ENCODE data around the gene C4orf50.

The C4orf50 gene

DNA sequence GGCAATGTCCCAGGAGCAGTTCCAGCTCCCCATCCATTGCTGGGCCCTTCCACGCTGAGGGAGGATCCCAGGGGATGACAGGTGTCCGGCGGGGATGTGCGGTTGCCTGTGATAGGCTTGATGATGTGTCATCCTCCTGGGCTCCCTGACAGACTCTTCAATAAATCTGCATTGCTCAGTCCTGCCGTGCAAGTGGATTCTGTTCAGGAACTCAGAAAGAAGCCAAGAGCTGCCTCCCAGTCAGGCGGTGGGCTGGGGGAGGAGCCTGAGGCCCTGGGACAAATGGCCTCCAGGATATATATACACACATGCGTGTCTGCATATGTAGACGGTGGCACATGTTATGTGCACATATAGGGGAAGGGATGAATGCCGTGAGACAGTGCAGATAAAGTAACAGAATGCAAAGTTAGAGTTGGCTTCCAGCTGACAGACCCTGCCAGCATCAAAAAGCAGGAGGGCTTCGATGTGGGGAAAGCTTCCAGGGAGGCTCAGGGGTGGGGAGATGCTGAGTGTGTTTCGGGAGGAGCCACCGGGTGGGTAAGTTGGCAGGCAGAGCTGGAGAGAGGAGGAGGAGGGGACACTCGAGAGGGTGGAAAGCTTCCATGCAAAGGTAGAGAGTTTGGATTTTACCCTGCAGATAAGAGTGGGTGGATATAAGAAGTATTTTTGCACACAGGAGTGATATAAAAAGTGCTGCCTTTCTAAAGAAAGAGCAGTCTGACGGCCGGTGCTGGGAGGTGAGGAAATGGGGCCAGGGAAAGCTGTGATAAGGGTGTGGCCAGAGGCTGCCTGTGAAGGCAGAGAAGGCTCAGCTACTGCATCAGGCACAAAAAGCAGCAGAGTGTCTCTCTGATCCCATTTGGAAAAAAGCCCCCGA is 96.9 kb downstream of the C4orf50 start:
- DNase-seq (ENCODE audit: low read depth, low spot score): no peak

DNA sequence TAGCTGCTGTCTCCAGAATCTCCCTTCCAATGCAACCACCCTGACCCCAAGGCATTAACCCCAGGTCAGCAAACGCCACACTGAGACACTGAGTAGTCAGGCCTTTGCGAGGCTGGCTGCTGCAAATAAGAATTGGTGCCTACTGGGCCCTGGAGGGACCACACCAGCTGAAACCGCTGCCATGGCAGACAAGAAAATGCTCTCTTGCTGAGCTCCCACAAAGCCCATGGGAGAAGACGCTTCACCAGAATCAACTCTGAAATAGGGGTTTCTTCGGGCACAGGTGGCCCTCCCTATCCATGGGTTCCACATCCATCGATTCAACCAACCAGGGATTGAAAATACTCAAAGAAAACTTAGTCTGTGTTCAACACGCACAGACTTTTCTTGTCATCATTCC is 98.7 kb downstream of the C4orf50 start:
- no peak for DNase-seq (ENCODE audit: low read depth, low spot score)

DNA sequence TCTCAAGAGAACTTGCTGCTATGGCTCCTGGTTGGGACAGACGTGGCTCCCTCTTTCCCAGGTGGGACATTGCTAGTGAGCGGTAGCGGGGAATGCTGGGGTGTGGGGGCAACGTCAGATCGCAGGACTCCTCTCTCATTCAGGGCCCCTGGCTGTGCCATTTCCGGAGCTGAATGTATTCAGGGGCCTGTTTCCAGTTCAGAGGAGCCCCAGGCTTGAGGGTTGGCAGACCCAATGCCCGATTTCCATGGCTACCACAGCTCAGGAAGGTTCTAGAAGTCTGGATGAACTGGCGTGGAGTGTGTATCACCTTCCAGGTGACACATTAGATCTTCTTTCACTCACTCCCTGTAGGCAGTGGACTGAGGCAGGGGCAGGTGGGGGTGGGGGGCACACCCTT is 99.2 kb downstream of the C4orf50 start:
- DNase-seq (ENCODE audit: low read depth, low spot score): no peak

DNA sequence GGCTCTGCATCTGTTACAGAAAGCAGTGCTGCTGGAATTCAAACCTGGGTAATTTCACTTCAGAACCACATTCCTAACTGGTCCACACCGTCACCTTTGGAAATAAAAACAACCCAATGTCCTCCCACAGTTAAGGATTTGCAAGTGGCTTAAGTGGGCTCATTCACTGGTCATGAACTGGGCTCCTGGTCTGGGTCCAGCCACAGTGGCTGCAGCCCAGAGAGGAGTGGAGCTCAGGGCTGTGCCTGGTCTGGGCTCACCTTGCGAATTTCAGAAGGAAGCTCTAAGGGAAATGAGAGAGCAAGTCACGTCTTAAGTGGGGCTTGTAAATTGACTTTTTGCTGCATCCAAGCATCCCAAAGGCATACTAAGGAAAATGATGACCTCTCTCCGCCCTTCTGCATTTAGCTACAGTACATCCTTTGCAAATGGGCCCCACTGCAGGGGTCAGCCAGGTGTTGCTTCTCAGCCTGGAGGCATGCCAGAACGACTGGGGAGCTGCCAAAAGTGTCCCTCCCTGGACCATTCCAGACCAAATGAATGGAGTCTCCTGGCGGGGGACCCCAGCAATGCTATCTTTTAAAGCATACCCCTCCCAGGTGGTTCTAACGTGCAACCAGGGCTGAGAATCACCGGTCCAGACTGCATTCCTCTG is 99.8 kb downstream of the C4orf50 start:
- no peak for DNase-seq (ENCODE audit: low read depth, low spot score)

DNA sequence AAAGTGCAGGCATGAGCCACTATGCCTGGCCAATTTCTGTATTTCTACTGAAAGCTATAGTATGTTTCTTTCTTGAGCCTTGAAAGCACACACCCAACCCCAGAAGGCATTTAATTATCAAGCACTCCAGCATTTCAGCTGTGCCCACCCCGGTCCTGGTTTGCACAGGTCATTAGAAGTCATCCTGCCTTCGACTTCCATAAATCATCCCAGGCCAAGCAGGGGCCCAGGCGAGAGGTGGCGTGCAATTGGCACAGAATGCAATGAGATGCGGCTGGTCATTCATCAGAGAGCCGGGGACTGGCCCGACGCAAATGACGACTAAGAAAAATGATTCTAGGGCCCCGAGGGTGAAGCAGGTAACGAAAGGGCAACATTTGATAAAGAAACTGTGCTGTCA is 100.6 kb downstream of the C4orf50 start:
- no peak for DNase-seq (ENCODE audit: low read depth, low spot score)

DNA sequence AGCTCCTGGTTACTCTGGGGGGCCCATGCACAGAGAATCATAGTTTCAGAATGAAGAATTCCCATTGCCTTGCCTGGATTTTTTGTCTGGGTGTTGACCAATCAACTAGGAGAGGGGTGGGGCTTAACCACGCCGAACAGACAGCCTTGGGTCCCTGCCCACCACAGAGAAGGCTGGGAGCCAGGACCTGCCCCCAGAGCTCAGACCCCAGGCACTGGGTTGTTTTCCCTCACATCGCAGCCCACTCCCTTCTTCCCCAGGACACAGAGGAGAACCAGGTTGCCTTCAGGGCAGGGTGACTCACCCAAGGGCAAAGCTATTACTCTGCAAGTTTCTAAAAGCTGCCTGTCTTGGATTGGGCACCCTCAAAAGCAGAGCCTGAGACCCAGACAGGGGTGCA is 102.0 kb downstream of the C4orf50 start:
- DNase-seq (ENCODE audit: low read depth, low spot score): peak; percentile 14

DNA sequence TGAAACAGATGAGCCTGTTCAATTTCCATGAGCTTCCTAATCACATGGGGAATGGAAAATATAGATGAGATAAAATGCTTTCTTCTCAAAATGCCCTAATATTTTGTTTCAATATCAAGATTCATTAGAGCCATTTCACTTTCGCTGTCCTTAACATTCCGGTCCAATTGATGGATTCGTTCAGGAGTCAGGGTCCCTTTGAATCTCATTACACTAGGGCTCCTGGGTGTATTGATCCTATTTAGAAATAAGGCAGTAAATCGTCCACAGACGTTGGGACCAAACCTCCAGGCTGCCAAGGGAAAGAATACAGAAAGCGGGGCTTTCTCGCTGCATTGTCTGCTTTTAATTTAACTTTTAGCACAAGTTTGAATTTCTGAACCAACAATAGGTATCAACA is 104.8 kb downstream of the C4orf50 start:
- no peak for DNase-seq (ENCODE audit: low read depth, low spot score)

DNA sequence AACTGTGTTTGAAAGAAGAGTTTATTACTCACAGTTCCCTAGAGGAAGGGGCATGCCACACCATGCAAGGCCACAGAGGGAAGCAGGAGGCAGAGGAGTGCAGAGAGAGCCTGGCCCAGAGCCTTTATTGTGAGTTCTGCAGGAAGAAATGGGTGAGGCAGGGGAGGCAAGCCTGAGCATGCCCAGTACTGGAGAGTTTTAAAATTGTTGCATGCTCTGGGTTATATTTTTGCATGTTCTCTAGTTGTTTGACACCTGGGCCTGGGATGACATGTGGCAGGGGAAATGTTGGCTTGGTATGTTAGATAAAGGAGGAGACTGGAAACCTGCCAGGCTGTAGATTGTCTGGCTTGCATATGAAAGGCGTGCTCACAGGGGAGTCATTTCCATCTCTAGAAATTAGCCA is 105.6 kb downstream of the C4orf50 start:
- DNase-seq (ENCODE audit: low read depth, low spot score): peak; percentile 16

DNA sequence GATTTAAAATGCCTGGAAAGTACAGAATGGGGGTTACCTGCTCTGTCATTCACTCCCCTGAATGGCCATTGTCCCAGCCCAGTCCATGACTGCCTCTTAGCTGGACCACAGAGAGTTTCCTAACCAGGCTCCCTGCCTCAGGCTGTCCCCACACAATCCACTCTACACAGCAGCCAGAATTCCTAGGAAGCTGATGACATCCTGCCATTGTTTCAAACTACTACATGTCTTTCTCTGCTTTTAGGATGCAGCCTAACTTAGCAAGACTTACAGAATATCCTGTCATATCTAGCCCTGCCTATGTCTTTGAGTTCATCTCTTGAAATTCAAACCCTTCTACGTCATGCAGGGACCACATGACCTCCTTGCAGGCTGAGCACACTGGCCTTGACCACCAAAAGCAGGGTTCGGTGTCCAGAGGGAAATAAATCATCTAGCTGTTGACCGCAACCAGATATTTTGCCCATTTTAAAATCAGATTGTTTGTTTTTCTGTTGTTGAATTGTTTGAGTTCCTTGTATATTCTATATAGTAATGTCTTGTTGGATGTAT is 109.3 kb downstream of the C4orf50 start:
- DNase-seq (ENCODE audit: low read depth, low spot score): peak; percentile 32

DNA sequence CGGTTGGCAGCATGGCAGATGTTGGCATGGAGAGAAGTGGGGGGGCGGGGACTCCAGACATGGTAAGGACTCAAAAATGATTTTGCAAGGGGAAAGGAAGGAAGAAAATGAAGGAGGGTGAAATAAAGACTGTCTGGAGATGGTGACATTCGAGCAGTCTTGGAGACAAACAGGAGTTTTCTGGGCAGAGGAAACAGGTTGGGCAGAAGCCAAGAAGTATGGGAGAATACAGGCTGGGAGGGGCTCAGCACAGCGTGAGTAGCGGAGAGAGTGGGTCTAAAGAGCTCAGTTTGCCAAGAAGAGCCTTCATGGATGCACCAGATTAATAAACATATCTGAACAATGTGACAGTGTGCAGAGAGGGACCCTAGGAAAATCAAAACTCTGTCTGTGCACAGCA is 112.0 kb downstream of the C4orf50 start:
- no peak for DNase-seq (ENCODE audit: low read depth, low spot score)

DNA sequence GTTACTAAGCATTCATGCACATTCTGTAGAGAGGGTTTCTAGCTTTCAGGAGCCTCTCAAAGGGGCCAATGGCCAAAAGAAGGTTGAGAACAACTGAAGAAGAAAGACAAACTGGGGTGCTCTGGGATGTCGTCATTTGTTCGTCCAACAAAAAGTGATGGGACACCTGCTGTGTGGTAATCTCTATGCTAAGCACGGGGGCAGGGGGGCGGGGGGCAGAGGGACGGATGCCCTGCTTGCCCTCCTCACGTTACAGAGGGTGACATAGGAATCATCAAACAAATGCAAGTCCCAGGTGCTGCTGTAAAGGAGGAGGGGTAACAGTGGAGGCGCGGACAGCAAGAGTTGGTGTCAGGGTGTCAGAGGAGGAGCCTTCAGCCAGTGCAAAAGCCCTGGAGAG is 112.5 kb downstream of the C4orf50 start:
- DNase-seq (ENCODE audit: low read depth, low spot score): no peak

DNA sequence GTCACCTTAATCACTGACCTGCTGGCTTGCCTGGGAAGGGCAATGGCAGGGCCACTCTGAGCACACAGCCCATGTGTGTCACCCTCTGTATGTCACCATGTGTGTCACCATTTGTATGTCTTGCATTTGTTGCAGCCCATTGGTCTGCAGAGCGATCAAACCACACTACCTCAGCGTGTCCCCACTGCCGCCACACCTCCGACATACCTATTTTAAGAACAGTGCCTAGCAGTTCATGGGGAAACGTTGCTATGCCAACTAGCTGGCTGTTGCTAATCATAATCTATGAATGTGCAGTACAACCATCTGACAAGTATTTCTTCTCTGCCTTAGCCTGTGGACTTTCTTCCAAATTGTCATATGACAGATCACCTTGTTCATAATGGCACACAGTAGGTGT is 117.4 kb downstream of the C4orf50 start:
- no peak for DNase-seq (ENCODE audit: low read depth, low spot score)

DNA sequence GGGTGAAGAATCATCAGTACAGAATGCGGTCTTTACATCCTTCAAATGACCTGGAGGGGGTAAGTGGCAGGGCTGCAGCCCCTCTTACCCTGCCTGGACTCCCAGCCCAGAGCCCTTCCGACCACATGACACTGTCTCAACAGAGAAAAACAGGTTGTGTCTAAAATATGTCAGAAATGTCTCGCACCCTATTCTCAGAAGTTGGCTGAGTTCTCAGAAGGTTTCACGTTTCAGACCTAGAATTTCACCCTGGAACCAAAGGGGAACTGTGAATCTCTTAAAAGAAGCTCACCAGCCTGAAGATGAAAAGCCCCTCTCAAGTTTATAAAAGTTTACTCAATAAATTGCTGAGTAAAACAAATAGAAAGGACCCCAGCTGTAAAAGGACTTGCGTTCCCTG is 118.3 kb downstream of the C4orf50 start:
- no peak for DNase-seq (ENCODE audit: low read depth, low spot score)

DNA sequence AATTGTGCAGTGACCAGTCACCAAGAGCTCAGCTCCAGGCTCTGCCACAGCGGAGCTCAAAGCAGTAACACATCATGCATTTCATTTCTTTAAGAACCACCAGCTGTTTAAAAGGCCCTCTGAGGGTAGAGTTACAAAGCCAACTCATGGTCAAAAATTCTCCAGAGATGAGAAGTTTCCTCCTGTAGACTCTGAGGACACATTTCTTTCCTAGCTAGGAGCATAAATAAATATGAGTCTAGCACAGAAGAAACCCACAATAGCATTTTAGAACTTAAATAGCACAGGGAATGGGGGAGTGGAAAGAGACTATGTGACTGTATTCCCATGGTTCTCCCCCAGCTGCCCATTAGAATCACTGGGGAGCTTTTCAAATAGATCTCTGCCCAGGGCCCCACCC is 118.8 kb downstream of the C4orf50 start:
- no peak for DNase-seq (ENCODE audit: low read depth, low spot score)

DNA sequence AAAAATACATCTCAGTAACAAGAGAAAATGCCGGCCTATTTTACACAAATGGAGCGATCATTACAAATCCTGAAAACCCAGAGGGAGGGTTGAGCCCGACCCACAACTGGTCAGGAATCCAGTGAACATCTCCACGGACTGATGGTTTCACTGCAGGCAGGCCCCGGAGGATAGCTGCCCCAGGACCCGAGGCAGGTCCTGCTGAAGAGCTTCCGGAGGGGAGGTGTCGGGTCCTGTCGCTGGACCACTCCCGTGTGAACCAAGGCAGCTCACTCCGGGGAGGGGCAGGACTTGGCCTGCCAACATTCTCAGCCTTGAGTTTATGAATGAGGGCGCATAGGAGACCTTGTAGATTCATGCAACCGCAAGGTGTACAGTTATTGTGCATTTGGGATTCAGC is 120.6 kb downstream of the C4orf50 start:
- no peak for DNase-seq (ENCODE audit: low read depth, low spot score)

DNA sequence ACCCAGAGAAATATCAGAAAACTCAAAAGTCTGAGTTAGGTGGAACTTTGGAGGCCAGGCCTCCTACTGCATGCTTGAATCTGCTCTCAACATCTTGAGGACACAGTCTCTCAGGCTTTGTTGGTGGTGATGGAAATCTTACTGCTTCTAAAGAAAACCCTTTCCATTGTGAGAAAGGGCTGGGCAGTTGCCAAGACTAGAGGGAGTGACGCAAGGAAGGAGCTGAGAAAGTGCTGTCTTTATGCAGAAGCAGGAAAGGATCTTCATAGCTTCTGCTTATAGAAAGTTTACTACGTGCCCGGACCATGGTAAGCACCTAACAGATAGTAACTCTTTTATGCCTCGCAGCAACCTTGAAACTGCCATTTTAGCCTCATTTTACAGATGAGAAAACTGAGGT is 122.9 kb downstream of the C4orf50 start:
- no peak for DNase-seq (ENCODE audit: low read depth, low spot score)

DNA sequence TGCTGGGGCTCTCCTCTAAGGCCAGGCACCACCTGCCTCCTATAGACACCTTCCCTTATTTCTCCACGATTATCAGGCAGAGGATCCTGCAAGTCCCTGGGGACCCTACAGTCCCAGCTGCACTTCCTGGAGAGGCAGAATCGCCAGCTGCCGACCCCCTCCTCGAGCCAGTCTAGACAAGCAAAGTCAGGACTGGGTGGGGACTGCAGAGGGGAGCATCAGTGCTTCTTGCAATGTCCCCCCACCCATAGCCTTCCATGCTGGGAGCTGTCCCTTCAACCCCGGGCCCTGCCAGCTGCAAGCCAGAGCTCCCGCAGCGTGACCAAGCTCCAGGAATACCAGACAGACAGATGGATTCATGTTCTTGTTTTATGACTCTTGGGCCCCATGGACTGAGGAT is 124.0 kb downstream of the C4orf50 start:
- peak; percentile 12 for DNase-seq (ENCODE audit: low read depth, low spot score)

DNA sequence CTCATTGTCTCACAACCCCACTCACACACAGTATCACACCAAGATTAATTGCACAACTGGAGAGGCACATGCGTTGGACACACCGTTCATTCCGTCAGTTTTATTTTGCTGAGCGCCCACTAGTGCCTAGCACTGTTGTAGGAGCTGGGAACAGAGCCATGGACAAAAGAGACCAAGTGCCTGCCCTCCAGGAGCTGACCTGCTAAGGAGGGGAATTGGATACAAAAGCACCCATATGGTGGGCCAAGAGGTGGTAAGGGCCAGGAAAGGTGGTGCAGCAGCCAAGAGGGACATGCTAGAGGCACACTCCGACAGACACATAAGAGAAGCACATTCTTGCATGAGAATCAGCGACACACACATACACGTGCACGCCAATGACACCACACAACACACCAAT is 124.6 kb downstream of the C4orf50 start:
- DNase-seq (ENCODE audit: low read depth, low spot score): no peak

DNA sequence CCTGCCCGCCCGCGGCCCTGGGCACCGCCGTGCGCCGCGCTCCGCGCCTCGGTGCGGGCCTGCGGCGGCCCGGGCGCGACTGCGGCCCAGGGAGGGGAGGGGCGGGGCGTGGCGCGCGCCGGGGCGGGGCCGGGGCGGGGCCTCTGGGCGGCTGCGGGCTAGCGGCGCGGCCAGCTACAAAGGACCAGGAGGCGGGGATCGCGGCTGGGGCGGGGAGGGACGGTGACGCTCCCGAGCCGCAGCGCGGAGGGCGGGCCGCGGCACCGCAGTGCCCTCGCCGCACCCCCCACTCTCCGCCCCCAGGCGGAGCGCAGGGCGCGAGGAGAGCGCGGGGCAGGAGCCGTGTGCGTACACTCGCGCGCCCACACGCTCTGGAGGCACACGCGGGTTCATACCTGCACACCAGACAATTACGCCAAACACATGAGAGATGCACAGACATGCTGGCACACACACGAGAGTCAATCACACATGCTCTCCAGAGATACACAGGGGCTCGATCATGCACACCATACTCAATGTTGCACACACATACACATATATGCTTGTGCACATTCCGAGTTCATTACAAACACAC is 125.1 kb downstream of the C4orf50 start, which contains the start of gene CRMP1:
Gene CRMP1 (minus strand): TSS at position 83 of the 577 bp plus-strand sequence. CDS start 117 bp downstream, outside the sequence.
- DNase-seq (ENCODE audit: low read depth, low spot score): peak; percentile 60

DNA sequence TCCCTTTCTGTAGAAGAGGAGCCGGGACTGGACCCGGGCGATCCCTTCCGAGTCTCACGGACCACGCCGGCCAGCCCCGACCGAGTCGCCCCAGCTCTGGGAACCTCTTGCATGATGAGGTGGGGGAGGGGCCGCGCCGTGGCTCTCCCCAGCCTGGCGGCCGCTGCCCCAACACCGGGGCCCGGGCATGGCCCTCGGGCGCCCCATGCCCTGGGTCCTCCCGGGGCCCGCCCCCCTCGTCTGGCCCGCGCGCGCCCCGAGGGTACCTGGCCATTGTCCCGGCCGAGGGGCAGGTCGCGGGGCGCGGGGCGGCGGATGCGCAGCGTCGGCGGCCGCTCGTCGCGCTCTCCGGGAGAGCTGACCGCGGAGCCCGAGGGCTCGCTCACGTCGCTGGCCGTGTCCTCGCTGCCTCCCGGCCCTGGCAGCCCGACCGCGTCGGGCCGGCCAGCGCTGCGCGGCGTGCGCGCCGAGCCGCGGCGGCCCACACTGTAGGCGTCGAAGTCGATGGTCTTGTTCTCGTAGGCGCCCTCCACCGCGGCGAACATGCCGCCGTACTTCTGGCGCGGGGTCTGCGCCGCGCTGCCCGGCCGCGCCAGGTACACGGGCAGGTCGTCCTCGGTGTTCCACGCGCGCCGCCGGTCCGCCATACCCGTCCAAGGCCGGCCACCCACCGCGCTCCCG is 125.8 kb downstream of the C4orf50 start:
- DNase-seq (ENCODE audit: low read depth, low spot score): no peak

DNA sequence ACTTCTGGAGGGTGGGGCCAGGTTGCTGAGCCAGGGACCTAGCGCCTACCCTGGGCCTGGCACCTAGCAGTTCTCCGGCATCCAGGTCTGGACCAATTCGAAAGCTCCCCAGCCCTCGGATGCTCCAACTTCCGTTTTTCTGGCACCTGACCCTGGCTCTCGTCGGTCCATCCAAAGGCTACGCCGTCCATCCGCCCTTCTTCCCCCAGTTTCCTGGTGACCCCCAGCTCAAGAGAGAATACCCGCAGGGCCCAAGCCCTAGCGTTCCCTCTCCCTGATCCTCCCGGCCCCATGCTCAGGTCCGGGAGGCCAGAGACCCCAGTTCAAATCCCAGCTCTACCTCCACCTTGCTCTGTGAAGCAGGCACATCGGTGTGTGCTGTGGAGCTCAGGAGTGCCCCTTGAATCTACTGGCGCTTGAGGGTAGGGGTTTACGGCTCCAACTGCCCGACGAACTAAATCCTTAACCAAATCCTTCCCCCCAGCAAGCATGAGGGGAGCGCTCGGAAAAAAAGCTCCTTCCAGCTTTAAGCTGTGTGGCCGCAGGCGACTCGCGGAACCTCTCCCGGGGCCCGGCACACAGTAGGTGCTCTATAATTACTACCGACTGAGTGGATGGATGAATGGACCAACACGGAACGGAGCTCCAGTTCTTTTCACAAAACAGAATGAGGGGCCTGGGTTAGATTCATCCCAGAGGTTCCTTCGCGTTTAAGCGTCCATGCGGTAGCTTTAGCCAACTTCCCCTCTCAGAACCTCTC is 126.5 kb downstream of the C4orf50 start:
- peak; percentile 12 for DNase-seq (ENCODE audit: low read depth, low spot score)
